ENCODE data around the gene INCA1.

GRCh38 chr17:4969047-4969550, 28.2 kb downstream of the INCA1 start:
- TF ChIP-seq RBFOX2 (IDR thresholded peaks at IDR 0.05; ENCODE audit: low read depth, low read length) (no peak), PHF8 (CRISPR knock-in tag; IDR thresholded peaks at IDR 0.05) (no peak), SALL2 (CRISPR knock-in tag; IDR thresholded peaks at IDR 0.05) (no peak), ZNF263 (CRISPR knock-in tag; IDR thresholded peaks at IDR 0.05) (no peak), HNRNPLL (IDR thresholded peaks at IDR 0.05; ENCODE audit: low read depth, low read length, poor library complexity, severe bottlenecking) (peak; percentile 23), CHD2 (IDR thresholded peaks at IDR 0.05; ENCODE audit: low read depth, low read length) (no peak), RARG (CRISPR knock-in tag; IDR thresholded peaks at IDR 0.05; ENCODE audit: low read depth) (no peak), PAX8 (CRISPR knock-in tag; IDR thresholded peaks at IDR 0.05; ENCODE audit: borderline replicate concordance) (no peak)
- TF ChIP-seq, protein P1, sequence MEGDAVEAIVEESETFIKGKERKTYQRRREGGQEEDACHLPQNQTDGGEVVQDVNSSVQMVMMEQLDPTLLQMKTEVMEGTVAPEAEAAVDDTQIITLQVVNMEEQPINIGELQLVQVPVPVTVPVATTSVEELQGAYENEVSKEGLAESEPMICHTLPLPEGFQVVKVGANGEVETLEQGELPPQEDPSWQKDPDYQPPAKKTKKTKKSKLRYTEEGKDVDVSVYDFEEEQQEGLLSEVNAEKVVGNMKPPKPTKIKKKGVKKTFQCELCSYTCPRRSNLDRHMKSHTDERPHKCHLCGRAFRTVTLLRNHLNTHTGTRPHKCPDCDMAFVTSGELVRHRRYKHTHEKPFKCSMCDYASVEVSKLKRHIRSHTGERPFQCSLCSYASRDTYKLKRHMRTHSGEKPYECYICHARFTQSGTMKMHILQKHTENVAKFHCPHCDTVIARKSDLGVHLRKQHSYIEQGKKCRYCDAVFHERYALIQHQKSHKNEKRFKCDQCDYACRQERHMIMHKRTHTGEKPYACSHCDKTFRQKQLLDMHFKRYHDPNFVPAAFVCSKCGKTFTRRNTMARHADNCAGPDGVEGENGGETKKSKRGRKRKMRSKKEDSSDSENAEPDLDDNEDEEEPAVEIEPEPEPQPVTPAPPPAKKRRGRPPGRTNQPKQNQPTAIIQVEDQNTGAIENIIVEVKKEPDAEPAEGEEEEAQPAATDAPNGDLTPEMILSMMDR (CRISPR knock-in tag; IDR thresholded peaks at IDR 0.05) = no peak

Data from HepG2 (cell line).